ENCODE data around the gene EDN2. TPM values are rescaled to one million over a fixed set of nuclear protein-coding genes. Genes with fewer than 3 reads are reported as not detected.

EDN2 gene
- total RNA-seq, 1 donor from 2014 or later: not detected

- TF ChIP-seq CTCF (IDR thresholded peaks at IDR 0.05; ENCODE audit: insufficient read depth, low read length, poor library complexity, severe bottlenecking): no peak
- H3K4me3 ChIP-seq (ENCODE audit: low read depth, low read length): no peak overlapping the region
Measured at GRCh38 chr1:41524676-41525675, 40.5 kb upstream of the EDN2 start.

GRCh38 chr1:41523949-41524675 is 39.6 kb upstream of the EDN2 start:
- Histone ChIP-seq H3K27me3 (ENCODE audit: control insufficient read depth, insufficient read depth, low read length) (no peaks in the 10 kb centered on the region), H3K36me3 (ENCODE audit: control insufficient read depth, insufficient read depth, low read length) (no peaks in the 10 kb centered on the region), H3K4me3 (ENCODE audit: low read depth, low read length) (no peak overlapping the region)
- no peak for DNase-seq (ENCODE audit: low read depth)
- no peak for TF ChIP-seq CTCF (IDR thresholded peaks at IDR 0.05; ENCODE audit: insufficient read depth, low read length, poor library complexity, severe bottlenecking)

More at GRCh38 chr1:41524676-41525675, 40.5 kb upstream of the EDN2 start:
- DNase-seq (ENCODE audit: low read depth): no peak
- Histone ChIP-seq H3K36me3 (ENCODE audit: control insufficient read depth, insufficient read depth, low read length) (no peaks in the 10 kb centered on the region), H3K27me3 (ENCODE audit: control insufficient read depth, insufficient read depth, low read length) (no peaks in the 10 kb centered on the region)

GRCh38 chr1:41523071-41523470 is 38.6 kb upstream of the EDN2 start:
- Histone ChIP-seq H3K4me3 (ENCODE audit: low read depth, low read length) (no peak overlapping the region), H3K36me3 (ENCODE audit: control insufficient read depth, insufficient read depth, low read length) (no peaks in the 10 kb centered on the region), H3K27me3 (ENCODE audit: control insufficient read depth, insufficient read depth, low read length) (no peaks in the 10 kb centered on the region)
- TF ChIP-seq CTCF (IDR thresholded peaks at IDR 0.05; ENCODE audit: insufficient read depth, low read length, poor library complexity, severe bottlenecking): no peak
- no peak for DNase-seq (ENCODE audit: low read depth)

- no peaks in the 10 kb centered on the region for H3K36me3 ChIP-seq (ENCODE audit: control insufficient read depth, insufficient read depth, low read length)
- no peaks in the 10 kb centered on the region for H3K27me3 ChIP-seq (ENCODE audit: control insufficient read depth, insufficient read depth, low read length)
- H3K4me3 ChIP-seq (ENCODE audit: low read depth, low read length): no peak overlapping the region
- no peak for DNase-seq (ENCODE audit: low read depth)
- no peak for TF ChIP-seq CTCF (IDR thresholded peaks at IDR 0.05; ENCODE audit: insufficient read depth, low read length, poor library complexity, severe bottlenecking)
Measured at GRCh38 chr1:41521766-41522165, 37.3 kb upstream of the EDN2 start.

- DNase-seq (ENCODE audit: low read depth): no peak
- no peak overlapping the region for H3K4me3 ChIP-seq (ENCODE audit: low read depth, low read length)
- H3K36me3 ChIP-seq (ENCODE audit: control insufficient read depth, insufficient read depth, low read length): no peaks in the 10 kb centered on the region
- no peaks in the 10 kb centered on the region for H3K27me3 ChIP-seq (ENCODE audit: control insufficient read depth, insufficient read depth, low read length)
- no peak for TF ChIP-seq CTCF (IDR thresholded peaks at IDR 0.05; ENCODE audit: insufficient read depth, low read length, poor library complexity, severe bottlenecking)
Measured at GRCh38 chr1:41520951-41521752, 36.7 kb upstream of the EDN2 start.

All from kidney epithelial cell (primary cell).